Activated T-helper 2 cell treated with anti-CD3 and anti-CD28 coated beads, Interferon-gamma antibody, Interleukin-2, Interleukin-4, amounts not matched to agents 10 μg/mL and 5 μg/mL and 100 μg/mL, durations not matched to agents 14 hours and 24 hours and 36 hours (primary cell): Measurements from ENCODE around the gene COLEC12. TPM values are rescaled to one million over a fixed set of nuclear protein-coding genes. Genes with fewer than 3 reads are reported as not detected.

Source experiments
- DNase-seq: peaks from one replicate; pipeline ENCODE4 v3.0.0; 2021; ENCODE audit warnings: low spot score
- H3K27ac Mint-ChIP-seq: one replicate; pipeline ENCODE4 v1.8.0; 2021; ENCODE audit warnings: mixed read lengths
- H3K27me3 Mint-ChIP-seq: one replicate; pipeline ENCODE4 v1.8.0; 2021; ENCODE audit warnings: low read depth, mixed read lengths
- H3K36me3 Mint-ChIP-seq: one replicate; pipeline ENCODE4 v1.8.0; 2021; ENCODE audit warnings: low read depth, mixed read lengths
- H3K4me1 Mint-ChIP-seq: one replicate; pipeline ENCODE4 v1.8.0; 2021; ENCODE audit warnings: low read depth, mixed read lengths
- H3K4me3 Mint-ChIP-seq: one replicate; pipeline ENCODE4 v1.8.0; 2021; ENCODE audit warnings: low read depth, mild to moderate bottlenecking, moderate library complexity, mixed read lengths
- H3K9me3 Mint-ChIP-seq: one replicate; pipeline ENCODE4 v1.8.0; 2021; ENCODE audit warnings: mixed read lengths
- intact Hi-C: fragments of 100-400 bp; cut with micrococcal nuclease; formaldehyde crosslinking; loops from one replicate; pipeline ENCODE4 v1.15.1; 2023
- total RNA-seq: library from RNA; stranded (reverse); gene quantifications from 2 replicates; pipeline ENCODE4 v1.2.3, GENCODE V29; 2022

The COLEC12 gene
- total RNA-seq, 1 donor from 2014 or later = not detected

DNA sequence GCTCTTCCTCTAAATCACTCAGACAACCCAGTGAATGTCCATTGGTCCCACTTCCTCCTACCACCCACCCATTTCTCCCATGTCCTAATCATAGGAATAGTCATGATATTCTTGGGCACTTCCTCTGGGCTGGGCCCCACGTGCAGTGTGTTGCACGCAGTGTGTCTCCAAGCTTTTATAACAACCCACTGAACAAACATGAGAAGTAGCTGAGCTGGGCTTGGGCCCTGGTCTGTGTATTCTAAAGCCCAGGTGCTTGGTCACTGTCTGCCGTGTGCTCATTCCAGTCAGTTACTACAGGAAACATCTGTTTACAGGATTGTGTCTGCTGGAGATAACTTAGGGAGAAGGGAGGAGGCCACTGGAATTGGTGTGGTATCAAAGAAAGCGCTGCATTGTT, 168.5 kb downstream of the COLEC12 start:
- H3K9me3 Mint-ChIP-seq = no peaks in the 10 kb centered on the region
- no peak overlapping the region for H3K4me3 Mint-ChIP-seq
- no peak for DNase-seq
- intact Hi-C loops = no loop called here
- H3K36me3 Mint-ChIP-seq = no peaks in the 10 kb centered on the region
- H3K27ac Mint-ChIP-seq = no peak overlapping the region
- no peaks in the 10 kb centered on the region for H3K4me1 Mint-ChIP-seq
- H3K27me3 Mint-ChIP-seq = peaks cover 2% of the 10 kb centered on the region

DNA sequence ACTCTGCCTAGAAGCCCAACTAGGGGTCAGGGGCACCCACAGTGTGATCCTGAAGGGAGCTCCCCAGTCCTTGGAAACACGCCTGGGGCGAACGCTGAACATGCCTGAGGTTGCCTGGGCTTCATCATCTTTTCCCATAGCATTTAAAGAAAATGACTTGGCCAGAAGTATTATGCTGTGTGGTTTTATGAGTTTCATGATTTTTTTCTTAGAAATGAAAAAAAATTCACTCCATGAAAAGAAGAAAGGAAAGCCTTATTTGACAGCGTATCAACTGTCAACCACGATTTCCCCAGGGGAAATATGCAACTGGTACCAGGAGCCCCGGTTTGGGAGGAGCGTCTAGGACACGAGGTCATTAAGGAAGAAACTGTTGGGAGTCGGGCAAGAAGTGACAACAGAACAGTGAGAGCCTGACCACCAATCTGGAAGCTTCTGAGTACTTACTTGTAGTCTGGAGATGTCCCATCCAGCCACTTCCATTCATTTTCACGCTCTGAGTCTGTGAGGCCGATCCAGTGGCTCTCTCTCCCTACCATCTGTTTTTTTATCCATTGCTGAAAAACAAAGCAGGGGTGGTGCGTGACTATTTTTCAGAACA, 169.2 kb downstream of the COLEC12 start:
- Mint-ChIP-seq H3K27ac (no peak overlapping the region), H3K4me3 (no peak overlapping the region), H3K36me3 (no peaks in the 10 kb centered on the region), H3K27me3 (peaks cover 2% of the 10 kb centered on the region), H3K4me1 (no peaks in the 10 kb centered on the region), H3K9me3 (no peaks in the 10 kb centered on the region)
- DNase-seq = no peak
- intact Hi-C loops = no loop called here

DNA sequence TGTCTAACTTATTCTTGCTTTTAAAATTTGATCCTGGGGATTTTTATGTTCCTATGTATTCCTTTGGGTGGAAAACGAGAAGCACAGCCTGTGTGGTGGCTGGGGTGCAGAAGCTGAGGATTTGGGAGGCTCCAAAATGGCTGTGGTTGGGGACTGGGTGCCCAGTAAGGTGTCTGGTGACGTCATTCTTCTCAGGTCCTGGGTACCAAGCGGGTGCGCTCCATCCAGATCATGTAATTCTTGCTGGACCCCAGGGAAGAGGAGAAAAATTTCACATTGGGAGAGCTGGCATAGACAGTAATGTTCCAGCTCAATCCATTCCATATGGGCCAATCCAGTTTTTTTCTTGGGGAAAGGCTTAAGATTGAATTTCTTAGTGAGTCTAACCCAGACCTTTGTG, 171.6 kb downstream of the COLEC12 start:
- Mint-ChIP-seq H3K27ac (no peak overlapping the region), H3K4me1 (no peaks in the 10 kb centered on the region), H3K9me3 (no peaks in the 10 kb centered on the region), H3K4me3 (no peak overlapping the region), H3K36me3 (no peaks in the 10 kb centered on the region), H3K27me3 (peaks cover 2% of the 10 kb centered on the region)
- intact Hi-C loops = no loop called here
- DNase-seq = no peak

DNA sequence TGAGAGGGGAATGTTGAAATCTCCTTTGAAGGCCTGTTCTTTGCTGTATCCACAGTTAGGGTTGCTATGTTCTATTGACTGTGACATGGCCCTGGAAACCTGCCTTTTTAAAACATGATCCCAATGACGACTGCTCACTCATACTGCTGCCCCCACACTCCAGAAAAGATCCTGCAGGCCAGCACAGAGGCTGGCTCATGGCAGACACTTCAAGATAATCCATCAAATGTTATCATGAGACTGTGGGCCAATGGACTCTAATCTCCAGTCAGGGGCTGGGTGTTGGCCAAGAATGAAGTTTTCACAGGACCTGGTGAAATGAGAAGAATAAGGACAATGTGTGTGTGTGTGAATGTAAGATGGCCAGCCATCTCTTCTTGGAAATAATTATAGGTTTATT, 173.7 kb downstream of the COLEC12 start:
- no peak overlapping the region for H3K27ac Mint-ChIP-seq
- no peak overlapping the region for H3K4me3 Mint-ChIP-seq
- no peaks in the 10 kb centered on the region for H3K9me3 Mint-ChIP-seq
- H3K27me3 Mint-ChIP-seq = peaks cover 1% of the 10 kb centered on the region
- no peak for DNase-seq
- intact Hi-C loops = no loop called here
- H3K4me1 Mint-ChIP-seq = peaks cover 6% of the 10 kb centered on the region
- H3K36me3 Mint-ChIP-seq = no peaks in the 10 kb centered on the region

DNA sequence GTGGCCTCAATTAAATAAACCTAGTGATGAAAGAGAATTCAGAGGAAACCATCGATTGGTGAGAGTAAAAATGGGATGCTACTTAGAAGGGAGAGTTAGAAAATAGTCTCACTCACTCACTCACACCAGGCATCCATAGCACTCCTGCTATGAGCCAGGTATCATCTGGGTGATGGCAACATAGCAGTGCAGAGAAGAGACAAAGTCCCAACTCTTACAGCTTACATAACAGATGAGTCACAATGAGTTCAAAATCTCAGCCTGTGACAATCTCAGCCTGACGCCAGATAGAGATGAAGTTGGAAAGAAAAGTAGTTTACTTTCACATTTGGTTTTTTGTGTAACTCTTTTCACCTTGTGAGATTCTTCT, 177.3 kb downstream of the COLEC12 start:
- intact Hi-C loops = no loop called here
- H3K27me3 Mint-ChIP-seq = peaks cover 3% of the 10 kb centered on the region
- no peaks in the 10 kb centered on the region for H3K36me3 Mint-ChIP-seq
- no peak for DNase-seq
- no peak overlapping the region for H3K4me3 Mint-ChIP-seq
- no peak overlapping the region for H3K27ac Mint-ChIP-seq
- H3K9me3 Mint-ChIP-seq = no peaks in the 10 kb centered on the region
- H3K4me1 Mint-ChIP-seq = peaks cover 6% of the 10 kb centered on the region

- intact Hi-C loops = no loop called here
- no peak for DNase-seq
- Mint-ChIP-seq H3K27ac (no peak overlapping the region), H3K27me3 (peaks cover 3% of the 10 kb centered on the region), H3K9me3 (no peaks in the 10 kb centered on the region), H3K4me1 (peaks cover 6% of the 10 kb centered on the region), H3K4me3 (no peak overlapping the region), H3K36me3 (no peaks in the 10 kb centered on the region)
Observed at GRCh38 chr18:321865-322467, 178.5 kb downstream of the COLEC12 start.

GRCh38 chr18:320155-320554, 180.3 kb downstream of the COLEC12 start:
- H3K4me3 Mint-ChIP-seq = no peak overlapping the region

GRCh38 chr18:319720-320119, 180.8 kb downstream of the COLEC12 start:
- H3K27me3 Mint-ChIP-seq = peaks cover 3% of the 10 kb centered on the region
- H3K36me3 Mint-ChIP-seq = no peaks in the 10 kb centered on the region
- DNase-seq = no peak
- H3K4me3 Mint-ChIP-seq = no peak overlapping the region
- no peak overlapping the region for H3K27ac Mint-ChIP-seq
- no peaks in the 10 kb centered on the region for H3K9me3 Mint-ChIP-seq
- intact Hi-C loops = no loop called here
- H3K4me1 Mint-ChIP-seq = peaks cover 6% of the 10 kb centered on the region

More at GRCh38 chr18:320155-320554, 180.3 kb downstream of the COLEC12 start:
- Mint-ChIP-seq H3K27ac (no peak overlapping the region), H3K36me3 (no peaks in the 10 kb centered on the region), H3K9me3 (no peaks in the 10 kb centered on the region), H3K4me1 (peaks cover 6% of the 10 kb centered on the region), H3K27me3 (peaks cover 3% of the 10 kb centered on the region)
- DNase-seq = no peak
- intact Hi-C loops = no loop called here

GRCh38 chr18:318791-319291, 181.7 kb downstream of the COLEC12 start:
- Mint-ChIP-seq H3K36me3 (no peaks in the 10 kb centered on the region), H3K27me3 (peaks cover 3% of the 10 kb centered on the region), H3K4me3 (no peak overlapping the region), H3K27ac (no peak overlapping the region), H3K4me1 (peaks cover 6% of the 10 kb centered on the region), H3K9me3 (no peaks in the 10 kb centered on the region)
- intact Hi-C loops = no loop called here
- no peak for DNase-seq

- no peaks in the 10 kb centered on the region for H3K9me3 Mint-ChIP-seq
- no peaks in the 10 kb centered on the region for H3K36me3 Mint-ChIP-seq
- H3K27me3 Mint-ChIP-seq = peaks cover 3% of the 10 kb centered on the region
- no peak overlapping the region for H3K27ac Mint-ChIP-seq
- H3K4me3 Mint-ChIP-seq = no peak overlapping the region
- DNase-seq = no peak
- peaks cover 5% of the 10 kb centered on the region for H3K4me1 Mint-ChIP-seq
- intact Hi-C loops = no loop called here
Observed at GRCh38 chr18:317618-318017, 182.9 kb downstream of the COLEC12 start.

DNA sequence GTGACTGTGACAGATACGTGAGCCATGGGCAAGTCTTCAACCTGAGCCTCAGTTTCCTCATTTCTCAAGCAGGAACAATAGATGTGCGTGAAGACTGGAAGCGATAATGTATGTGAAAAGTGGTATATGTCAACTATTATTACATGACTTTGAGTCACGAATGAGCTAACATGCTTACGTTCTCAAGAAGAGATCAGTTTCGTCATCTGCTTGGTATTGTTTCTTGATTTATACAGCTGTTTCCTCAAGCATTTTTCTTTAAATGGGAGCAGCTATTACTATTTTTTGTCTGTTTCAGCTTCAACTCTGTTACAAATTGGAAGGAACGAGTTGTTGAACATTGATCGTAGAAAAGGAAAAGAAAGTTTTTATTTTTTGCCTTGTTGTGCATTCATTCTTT, 184.1 kb downstream of the COLEC12 start:
- no peaks in the 10 kb centered on the region for H3K36me3 Mint-ChIP-seq
- no peak for DNase-seq
- no peaks in the 10 kb centered on the region for H3K4me1 Mint-ChIP-seq
- no peaks in the 10 kb centered on the region for H3K9me3 Mint-ChIP-seq
- H3K27ac Mint-ChIP-seq = no peak overlapping the region
- intact Hi-C loops = no loop called here
- no peak overlapping the region for H3K4me3 Mint-ChIP-seq
- peaks cover 3% of the 10 kb centered on the region for H3K27me3 Mint-ChIP-seq

DNA sequence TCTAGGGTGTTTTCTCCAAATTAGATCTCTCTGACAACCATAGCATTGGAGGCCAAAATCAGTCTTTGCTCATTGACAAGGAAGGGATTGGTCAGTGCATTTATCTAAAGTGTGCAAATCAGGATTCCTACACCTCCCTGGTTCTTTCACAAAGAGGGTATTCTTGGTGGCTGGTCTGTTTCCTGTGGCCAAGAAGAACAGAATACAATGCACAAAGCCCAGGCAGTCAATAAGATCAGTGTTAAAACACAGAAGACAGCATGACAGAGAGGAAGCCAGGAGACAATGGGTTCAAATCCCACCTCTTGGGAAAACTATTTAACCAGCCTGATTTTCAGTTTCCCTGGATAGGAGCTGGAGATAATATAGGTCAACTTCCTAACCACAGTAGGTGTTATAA, 186.6 kb downstream of the COLEC12 start:
- H3K27ac Mint-ChIP-seq = no peak overlapping the region
- H3K9me3 Mint-ChIP-seq = no peaks in the 10 kb centered on the region
- intact Hi-C loops = no loop called here
- DNase-seq = no peak
- no peaks in the 10 kb centered on the region for H3K27me3 Mint-ChIP-seq
- no peaks in the 10 kb centered on the region for H3K4me1 Mint-ChIP-seq
- no peaks in the 10 kb centered on the region for H3K36me3 Mint-ChIP-seq
- H3K4me3 Mint-ChIP-seq = no peak overlapping the region

GRCh38 chr18:312415-312814, 188.1 kb downstream of the COLEC12 start:
- Mint-ChIP-seq H3K27me3 (no peaks in the 10 kb centered on the region), H3K4me1 (no peaks in the 10 kb centered on the region), H3K27ac (no peak overlapping the region), H3K9me3 (no peaks in the 10 kb centered on the region), H3K36me3 (no peaks in the 10 kb centered on the region), H3K4me3 (no peak overlapping the region)
- intact Hi-C loops = no loop called here
- no peak for DNase-seq
